Trophoblast cell (in vitro differentiated cells and primary cell): Measurements from ENCODE around the gene KDELR1.
A peak's percentile ranks its signal among the peaks of the same experiment; 100 is the strongest.

Experiments
- DNase-seq, 2 donors: peaks; one replicate each; pipeline ENCODE4 v3.0.0-alpha.2; 2016
- H2AFZ ChIP-seq: 2 replicates; pipeline ENCODE4 v1.6.1; 2013; ENCODE audit warnings: low read length, moderate library complexity, mild to moderate bottlenecking; ENCODE audit not compliant: insufficient read depth, poor library complexity
- H2AK5ac ChIP-seq: 2 replicates; pipeline ENCODE4 v1.6.1; 2013; ENCODE audit warnings: mild to moderate bottlenecking, low read length
- H2BK120ac ChIP-seq: 2 replicates; pipeline ENCODE4 v1.6.1; 2013; ENCODE audit warnings: low read length, mild to moderate bottlenecking, moderate library complexity; ENCODE audit not compliant: insufficient read depth, poor library complexity
- H2BK12ac ChIP-seq: 2 replicates; pipeline ENCODE4 v1.6.1; 2013; ENCODE audit warnings: mild to moderate bottlenecking, low read length, moderate library complexity
- H2BK5ac ChIP-seq: 2 replicates; pipeline ENCODE4 v1.6.1; 2013; ENCODE audit warnings: low read length, low read depth, moderate library complexity, mild to moderate bottlenecking; ENCODE audit not compliant: poor library complexity
- H3K14ac ChIP-seq: 2 replicates; pipeline ENCODE4 v1.6.1; 2013; ENCODE audit warnings: mild to moderate bottlenecking, low read length
- H3K18ac ChIP-seq: 2 replicates; pipeline ENCODE4 v1.6.1; 2013; ENCODE audit warnings: mild to moderate bottlenecking, low read length
- H3K23ac ChIP-seq: 2 replicates; pipeline ENCODE4 v1.6.1; 2013; ENCODE audit warnings: low read length
- H3K27ac ChIP-seq: 2 replicates; pipeline ENCODE4 v1.5.1; 2013; ENCODE audit warnings: low read depth, mild to moderate bottlenecking, inconsistent platforms, low read length, moderate library complexity
- H3K27me3 ChIP-seq: 2 replicates; pipeline ENCODE4 v1.6.1; 2013; ENCODE audit warnings: inconsistent platforms, mild to moderate bottlenecking, low read length, moderate library complexity; ENCODE audit not compliant: insufficient read depth
- H3K36me3 ChIP-seq, 2 experiments: 1 replicate in 1 of 2; 2 replicates in 1 of 2; pipeline ENCODE4 v1.6.1; 2013; ENCODE audit warnings: low read length in 2 of 2, mild to moderate bottlenecking in 2 of 2, moderate library complexity in 1 of 2; ENCODE audit not compliant: insufficient read depth in 2 of 2, control insufficient read depth in 1 of 2
- H3K4ac ChIP-seq: 2 replicates; pipeline ENCODE4 v1.6.1; 2013; ENCODE audit warnings: low read depth, mild to moderate bottlenecking, low read length, moderate library complexity
- H3K4me1 ChIP-seq, 2 experiments: 1 replicate in 1 of 2; 2 replicates in 1 of 2; pipeline ENCODE4 v1.6.1; 2013; ENCODE audit warnings: low read length in 2 of 2, mild to moderate bottlenecking in 2 of 2, moderate library complexity in 1 of 2; ENCODE audit not compliant: insufficient read depth in 2 of 2, control insufficient read depth in 1 of 2
- H3K4me2 ChIP-seq: 2 replicates; pipeline ENCODE4 v1.6.1; 2013; ENCODE audit warnings: inconsistent platforms, mild to moderate bottlenecking, low read length, moderate library complexity
- H3K4me3 ChIP-seq: 2 replicates; pipeline ENCODE4 v1.5.1; 2013; ENCODE audit warnings: mild to moderate bottlenecking, low read depth, low read length, inconsistent platforms
- H3K79me1 ChIP-seq: one replicate; pipeline ENCODE4 v1.6.1; 2013; ENCODE audit warnings: low read length
- H3K79me2 ChIP-seq: 2 replicates; pipeline ENCODE4 v1.6.1; 2013; ENCODE audit warnings: low read length, mild to moderate bottlenecking; ENCODE audit not compliant: control insufficient read depth, insufficient read depth, poor library complexity
- H3K9ac ChIP-seq: 2 replicates; pipeline ENCODE4 v1.6.1; 2013; ENCODE audit warnings: mild to moderate bottlenecking, low read length
- H3K9me3 ChIP-seq: 2 replicates; pipeline ENCODE4 v1.6.1; 2013; ENCODE audit warnings: low read depth, mild to moderate bottlenecking, control low read depth, inconsistent platforms, low read length; ENCODE audit not compliant: insufficient read depth
- H4K12ac ChIP-seq: 2 replicates; pipeline ENCODE4 v1.6.1; 2013; ENCODE audit warnings: low read depth, mild to moderate bottlenecking, low read length, moderate library complexity
- H4K8ac ChIP-seq: 2 replicates; pipeline ENCODE4 v1.6.1; 2013; ENCODE audit warnings: low read depth, mild to moderate bottlenecking, low read length, moderate library complexity
- H4K91ac ChIP-seq: one replicate; pipeline ENCODE4 v1.6.1; 2013; ENCODE audit warnings: low read depth, mild to moderate bottlenecking, low read length, moderate library complexity
- WGBS: extraction: QIAGEN DNeasy Blood & Tissue Kit; methylation state at CpG from one replicate; pipeline ENCODE4 v1.1.7; 2013; ENCODE audit warnings: missing lambda C conversion rate; ENCODE audit not compliant: insufficient read length, insufficient coverage; ENCODE audit errors: extremely low coverage; 5-methylcytosine and 5-hydroxymethylcytosine counted together

Gene KDELR1

DNA sequence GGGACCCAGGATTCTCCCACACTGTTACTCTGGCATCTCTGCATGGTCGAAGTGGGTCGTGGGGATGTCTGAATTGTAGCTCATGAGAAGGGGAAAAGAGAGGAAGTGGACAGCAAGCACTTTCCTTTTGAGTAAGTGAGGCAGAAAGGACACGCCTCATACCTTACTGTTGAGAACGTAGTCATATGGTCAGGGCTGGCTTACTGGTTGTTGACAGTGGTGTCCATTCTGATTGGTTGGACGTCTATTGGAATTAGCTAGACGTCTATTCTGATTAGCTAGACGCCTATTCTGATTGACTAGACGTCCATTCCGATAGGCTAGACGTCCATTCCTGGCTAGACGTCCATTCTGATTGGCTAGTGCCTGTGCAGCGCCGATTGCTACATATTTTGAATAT lies 14.5 kb upstream of the KDELR1 start:
- Histone ChIP-seq H2AK5ac (no peak overlapping the region), H3K27me3 (no peaks in the 10 kb centered on the region), H3K9ac (no peak overlapping the region), H3K4ac (no peak overlapping the region), H4K91ac (no peak overlapping the region), H4K8ac (no peak overlapping the region), H3K4me1 (no peaks in the 10 kb centered on the region), H2BK5ac (no peak overlapping the region), H2AFZ (no peak overlapping the region), H2BK120ac (no peak overlapping the region), H3K9me3 (no peaks in the 10 kb centered on the region), H3K4me3 (no peak overlapping the region), H3K36me3 (no peaks in the 10 kb centered on the region), H2BK12ac (no peak overlapping the region), H3K23ac (no peak overlapping the region), H4K12ac (no peak overlapping the region), H3K79me2 (no peaks in the 10 kb centered on the region), H3K4me2 (no peak overlapping the region), H3K79me1 (no peaks in the 10 kb centered on the region), H3K14ac (no peak overlapping the region), H3K27ac (no peak overlapping the region), H3K18ac (no peak overlapping the region)
- DNase-seq, result no peak
- WGBS, result no CpG with 5 or more reads among the region's 13 CpGs

DNA sequence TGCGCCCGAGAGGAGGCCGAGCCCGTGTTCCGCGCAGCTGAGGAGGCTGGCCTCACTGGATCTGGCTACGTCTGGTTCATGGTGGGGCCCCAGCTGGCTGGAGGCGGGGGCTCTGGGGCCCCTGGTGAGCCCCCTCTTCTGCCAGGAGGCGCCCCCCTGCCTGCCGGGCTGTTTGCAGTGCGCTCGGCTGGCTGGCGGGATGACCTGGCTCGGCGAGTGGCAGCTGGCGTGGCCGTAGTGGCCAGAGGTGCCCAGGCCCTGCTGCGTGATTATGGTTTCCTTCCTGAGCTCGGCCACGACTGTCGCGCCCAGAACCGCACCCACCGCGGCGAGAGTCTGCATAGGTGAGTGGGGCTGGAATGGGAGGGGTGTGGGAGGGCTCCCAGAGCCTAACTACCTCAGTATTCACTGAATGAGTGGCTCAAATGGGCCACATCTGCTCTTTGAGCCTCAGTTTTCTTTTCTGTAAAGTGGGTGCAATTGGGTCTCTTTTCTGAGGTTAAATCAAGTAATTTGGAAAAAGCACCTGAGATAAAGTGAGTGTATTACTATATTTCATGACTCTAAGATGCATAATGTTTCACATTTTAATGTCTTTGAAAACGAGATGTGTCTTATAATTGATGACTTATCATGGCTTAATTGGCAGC lies 13.8 kb upstream of the KDELR1 start:
- Histone ChIP-seq H3K79me1 (no peaks in the 10 kb centered on the region), H3K14ac (no peak overlapping the region), H4K8ac (no peak overlapping the region), H3K4me3 (no peak overlapping the region), H2AFZ (no peak overlapping the region), H3K18ac (no peak overlapping the region), H3K79me2 (no peaks in the 10 kb centered on the region), H3K9me3 (no peaks in the 10 kb centered on the region), H4K12ac (no peak overlapping the region), H3K4ac (no peak overlapping the region), H2BK5ac (no peak overlapping the region), H3K4me2 (no peak overlapping the region), H2BK12ac (no peak overlapping the region), H3K9ac (no peak overlapping the region), H4K91ac (no peak overlapping the region), H3K36me3 (no peaks in the 10 kb centered on the region), H3K4me1 (peaks cover 0 to 2% of the 10 kb centered on the region in 2 experiments), H3K27ac (no peak overlapping the region), H2AK5ac (no peak overlapping the region), H3K27me3 (no peaks in the 10 kb centered on the region), H3K23ac (no peak overlapping the region), H2BK120ac (no peak overlapping the region)
- DNase-seq, result no peak
- no CpG with 5 or more reads among the region's 27 CpGs for WGBS

DNA sequence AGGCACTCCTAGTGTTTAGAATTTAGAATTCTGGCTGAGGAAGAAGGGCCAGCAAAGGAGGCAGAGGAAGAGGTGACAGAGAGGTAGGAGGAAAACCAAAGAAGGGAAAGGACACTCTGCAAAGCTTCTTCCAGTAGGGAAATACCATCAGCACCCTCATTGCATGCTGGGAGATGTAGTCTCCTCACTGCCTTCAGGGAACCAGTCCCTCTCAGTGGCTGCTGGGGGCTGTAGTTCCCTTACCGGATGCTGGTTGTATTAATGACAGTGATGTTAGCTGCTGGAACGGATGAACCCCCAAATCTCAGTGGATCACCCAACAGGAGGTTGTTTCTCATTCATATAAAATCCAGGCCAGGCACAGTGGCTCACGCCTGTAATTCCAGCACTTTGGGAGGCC lies 12.3 kb upstream of the KDELR1 start:
- no peak overlapping the region for H3K23ac ChIP-seq
- H3K4me1 ChIP-seq, result peaks cover 0 to 6% of the 10 kb centered on the region in 2 experiments
- H2AK5ac ChIP-seq, result no peak overlapping the region
- DNase-seq, result peak in 1 of 2 donors; percentile 27
- H2AFZ ChIP-seq, result no peak overlapping the region
- no peak overlapping the region for H3K18ac ChIP-seq
- no peaks in the 10 kb centered on the region for H3K27me3 ChIP-seq
- no peak overlapping the region for H3K4me2 ChIP-seq
- no peaks in the 10 kb centered on the region for H3K36me3 ChIP-seq
- no peak overlapping the region for H4K12ac ChIP-seq
- no peak overlapping the region for H2BK5ac ChIP-seq
- H3K79me1 ChIP-seq, result peaks cover 5% of the 10 kb centered on the region
- no peak overlapping the region for H3K14ac ChIP-seq
- H2BK120ac ChIP-seq, result no peak overlapping the region
- H3K27ac ChIP-seq, result no peak overlapping the region
- H4K91ac ChIP-seq, result no peak overlapping the region
- no peaks in the 10 kb centered on the region for H3K79me2 ChIP-seq
- no peak overlapping the region for H3K4ac ChIP-seq
- H3K9ac ChIP-seq, result no peak overlapping the region
- no peak overlapping the region for H3K4me3 ChIP-seq
- H2BK12ac ChIP-seq, result no peak overlapping the region
- no peaks in the 10 kb centered on the region for H3K9me3 ChIP-seq
- peak overlapping the region; percentile 53 for H4K8ac ChIP-seq
- no CpG with 5 or more reads among the region's 3 CpGs for WGBS

DNA sequence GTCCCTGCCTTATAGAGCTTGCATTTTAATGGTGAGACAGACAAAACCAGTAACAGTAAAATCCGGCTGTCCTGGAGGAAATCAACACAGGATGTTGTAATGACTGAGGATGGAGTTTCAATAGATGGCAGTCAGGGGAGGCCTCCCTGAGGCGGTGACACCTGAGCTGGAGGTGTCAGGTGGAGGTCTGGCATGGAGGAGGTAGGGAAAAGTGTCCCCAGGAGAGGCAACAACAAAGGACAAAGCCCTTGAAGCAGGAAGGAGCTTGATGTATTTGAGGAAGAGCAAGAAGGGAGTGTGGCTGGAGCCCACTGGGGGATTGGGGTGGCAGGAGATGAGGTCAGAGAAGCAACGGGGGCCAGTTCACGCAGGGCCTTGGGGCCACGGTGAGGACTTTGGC lies 9.9 kb upstream of the KDELR1 start:
- H3K14ac ChIP-seq, result no peak overlapping the region
- H4K12ac ChIP-seq, result no peak overlapping the region
- H3K9me3 ChIP-seq, result no peaks in the 10 kb centered on the region
- no peak overlapping the region for H3K23ac ChIP-seq
- H3K27ac ChIP-seq, result no peak overlapping the region
- no peak overlapping the region for H2AFZ ChIP-seq
- no peak overlapping the region for H2BK120ac ChIP-seq
- H3K4me3 ChIP-seq, result no peak overlapping the region
- no peak overlapping the region for H3K9ac ChIP-seq
- H3K27me3 ChIP-seq, result no peaks in the 10 kb centered on the region
- DNase-seq, result no peak
- H3K4ac ChIP-seq, result no peak overlapping the region
- peaks cover 2% of the 10 kb centered on the region for H3K79me2 ChIP-seq
- no CpG with 5 or more reads among the region's 5 CpGs for WGBS
- no peak overlapping the region for H2AK5ac ChIP-seq
- no peak overlapping the region for H3K4me2 ChIP-seq
- no peak overlapping the region for H2BK12ac ChIP-seq
- H3K4me1 ChIP-seq, result peaks cover 7 to 20% of the 10 kb centered on the region in 2 experiments
- no peak overlapping the region for H4K91ac ChIP-seq
- H2BK5ac ChIP-seq, result no peak overlapping the region
- no peaks in the 10 kb centered on the region for H3K36me3 ChIP-seq
- H3K18ac ChIP-seq, result no peak overlapping the region
- H4K8ac ChIP-seq, result no peak overlapping the region
- H3K79me1 ChIP-seq, result peaks cover 10% of the 10 kb centered on the region
